GM21786 (cell line): ENCODE measurements around the gene AP3B1.
"Not testable (repeated sequence)": the region's sequence is repeated elsewhere in the genome, so short reads cannot be mapped to it uniquely, and the experiment has no call there.

ENCODE experiments used
- ATAC-seq: cut with Tn5 transposase; IDR thresholded peaks from one replicate; pipeline ENCODE4 v1.9.1; 2021; ENCODE audit not compliant: unreplicated experiment

AP3B1 gene

GRCh38 chr5:78070691-78071090 is 223.8 kb downstream of the AP3B1 start:
- not testable (repeated sequence) for ATAC-seq

GRCh38 chr5:78067581-78067980 is 226.9 kb downstream of the AP3B1 start:
- not testable (repeated sequence) for ATAC-seq

GRCh38 chr5:78066722-78067121 is 227.8 kb downstream of the AP3B1 start:
- ATAC-seq: not testable (repeated sequence)

- no peak for ATAC-seq
Observed at GRCh38 chr5:78065663-78066062, 228.8 kb downstream of the AP3B1 start.

GRCh38 chr5:78064941-78065472 is 229.5 kb downstream of the AP3B1 start:
- no peak for ATAC-seq

GRCh38 chr5:78063495-78063894 is 231.0 kb downstream of the AP3B1 start:
- no peak for ATAC-seq

- ATAC-seq: no peak
Observed at GRCh38 chr5:78062645-78063044, 231.9 kb downstream of the AP3B1 start.

GRCh38 chr5:78060421-78060820 is 234.1 kb downstream of the AP3B1 start:
- ATAC-seq: no peak

- no peak for ATAC-seq
Observed at GRCh38 chr5:78058625-78059024, 235.9 kb downstream of the AP3B1 start.

- ATAC-seq: no peak
Observed at GRCh38 chr5:78056901-78057514, 237.5 kb downstream of the AP3B1 start.

GRCh38 chr5:78056053-78056452 is 238.4 kb downstream of the AP3B1 start:
- no peak for ATAC-seq

GRCh38 chr5:78050888-78051287 is 243.6 kb downstream of the AP3B1 start:
- no peak for ATAC-seq

GRCh38 chr5:78046823-78047222 is 247.7 kb downstream of the AP3B1 start:
- not testable (repeated sequence) for ATAC-seq

- no peak for ATAC-seq
Observed at GRCh38 chr5:78046006-78046405, 248.5 kb downstream of the AP3B1 start.

GRCh38 chr5:78041805-78042204 is 252.7 kb downstream of the AP3B1 start:
- no peak for ATAC-seq

- no peak for ATAC-seq
Observed at GRCh38 chr5:78025540-78025939, 269.0 kb downstream of the AP3B1 start.

- no peak for ATAC-seq
Observed at GRCh38 chr5:78019744-78020143, 274.8 kb downstream of the AP3B1 start.

GRCh38 chr5:78016863-78017529 is 277.5 kb downstream of the AP3B1 start:
- no peak for ATAC-seq

GRCh38 chr5:78009937-78010527 is 284.5 kb downstream of the AP3B1 start:
- no peak for ATAC-seq

GRCh38 chr5:78008356-78008967 is 286.0 kb downstream of the AP3B1 start:
- ATAC-seq: no peak

GRCh38 chr5:78007233-78007632 is 287.3 kb downstream of the AP3B1 start:
- no peak for ATAC-seq

GRCh38 chr5:78006449-78006848 is 288.0 kb downstream of the AP3B1 start:
- no peak for ATAC-seq
